PC-9 (cell line): ENCODE data around the gene PCDH9. TPM values are rescaled to one million over a fixed set of nuclear protein-coding genes. Genes with fewer than 3 reads are reported as not detected.

Experiments
- BruUV-seq: library from RNA; stranded (reverse); fragments of 400-500 nt; replicated peaks from 2 replicates; lab custom pipeline; 2021; lab: Mats Ljungman, UMichigan
- CTCF ChIA-PET: fragments of 300-600 bp; sonication (Branson Sonifier 250); formaldehyde crosslinking; loops from one replicate; lab custom pipeline; 2022; ENCODE audit warnings: antibody characterized with exemption; lab: Charles Lee
- POLR2A ChIA-PET: fragments of 300-600 bp; sonication (Branson Sonifier 250); formaldehyde crosslinking; loops from one replicate; lab custom pipeline; 2022; ENCODE audit warnings: antibody characterized with exemption; ENCODE audit not compliant: unreplicated experiment; lab: Charles Lee
- DNase-seq, 2 experiments: peaks; one replicate each; pipeline versions ENCODE4 v3.0.0 to v3.0.0-alpha.2; 2015 to 2022; ENCODE audit warnings: mixed read lengths in 1 of 2
- H2AFZ ChIP-seq: fragments of 200-600 bp; sonication (generic); 2 replicates; pipeline ENCODE4 v1.8.1; 2017; ENCODE audit warnings: antibody characterized with exemption
- H3F3A ChIP-seq: fragments of 200-600 bp; sonication (generic); 2 replicates; pipeline ENCODE4 v1.8.1; 2017; ENCODE audit warnings: antibody characterized with exemption, mild to moderate bottlenecking, low read depth; ENCODE audit not compliant: insufficient read depth
- H3K27ac ChIP-seq: fragments of 200-600 bp; sonication (generic); 2 replicates; pipeline ENCODE4 v1.6.1; 2016; ENCODE audit warnings: mixed run types
- H3K27me3 ChIP-seq: fragments of 200-600 bp; sonication (generic); 2 replicates; pipeline ENCODE4 v1.6.1; 2016; ENCODE audit warnings: low read depth, mixed run types; ENCODE audit not compliant: insufficient read depth
- H3K36me3 ChIP-seq: fragments of 200-600 bp; sonication (generic); 2 replicates; pipeline ENCODE4 v1.6.1; 2016; ENCODE audit warnings: low read depth, mixed run types
- H3K4me1 ChIP-seq: fragments of 200-600 bp; sonication (generic); replicated peaks from 2 replicates; pipeline ENCODE4 v1.6.1; 2016; ENCODE audit warnings: mixed run types; ENCODE audit not compliant: insufficient read depth
- H3K4me2 ChIP-seq: fragments of 200-600 bp; sonication (generic); 2 replicates; pipeline ENCODE4 v1.6.1; 2017; ENCODE audit warnings: mixed run types
- H3K4me3 ChIP-seq: fragments of 200-600 bp; sonication (generic); 2 replicates; pipeline ENCODE4 v1.6.1; 2016; ENCODE audit warnings: mixed run types
- H3K79me2 ChIP-seq: fragments of 200-600 bp; sonication (generic); 2 replicates; pipeline ENCODE4 v1.6.1; 2017; ENCODE audit warnings: low read depth, mixed run types
- H3K9me2 ChIP-seq: fragments of 200-600 bp; sonication (generic); 2 replicates; pipeline ENCODE4 v1.8.1; 2017; ENCODE audit warnings: mild to moderate bottlenecking; ENCODE audit not compliant: insufficient read depth
- H3K9me3 ChIP-seq: fragments of 200-600 bp; sonication (generic); 2 replicates; pipeline ENCODE4 v1.8.1; 2016; ENCODE audit warnings: low read depth; ENCODE audit not compliant: insufficient read depth
- H4K20me1 ChIP-seq: fragments of 200-600 bp; sonication (generic); 2 replicates; pipeline ENCODE4 v1.8.1; 2017; ENCODE audit not compliant: insufficient read depth
- CTCF ChIP-seq: fragments of 200-600 bp; sonication (generic); conservative IDR thresholded peaks from 2 replicates; pipeline ENCODE4 v1.6.1; 2017; ENCODE audit warnings: mixed run types, antibody characterized with exemption, mild to moderate bottlenecking, moderate library complexity
- EZH2 ChIP-seq: fragments of 200-600 bp; sonication (generic); IDR thresholded peaks from 2 replicates; pipeline ENCODE4 v1.8.0; 2017; ENCODE audit warnings: antibody characterized with exemption, low read depth
- intact Hi-C: fragments of 100-400 bp; cut with micrococcal nuclease; formaldehyde crosslinking; loops from one replicate; pipeline ENCODE4 v1.10.0; 2022; ENCODE audit not compliant: unreplicated experiment
- total RNA-seq: library from RNA; stranded (reverse); gene quantifications from 2 replicates; pipeline ENCODE4 v1.2.3, GENCODE V29; 2021

PCDH9 gene
- total RNA-seq, 1 experiment from 2014 or later = 0.37 TPM

GRCh38 chr13:66339214-66339613 is 890.9 kb downstream of the PCDH9 start:
- TF ChIP-seq CTCF = no peak
- ChIA-PET CTCF (no interaction called here), POLR2A (no interaction called here)
- intact Hi-C loops = no loop called here
- Histone ChIP-seq H3K9me3 (no peaks in the 10 kb centered on the region), H3K27me3 (no peaks in the 10 kb centered on the region), H3F3A (no peaks in the 10 kb centered on the region), H3K27ac (no peak overlapping the region), H4K20me1 (no peaks in the 10 kb centered on the region), H2AFZ (no peak overlapping the region), H3K4me2 (no peak overlapping the region), H3K4me3 (no peak overlapping the region), H3K36me3 (no peaks in the 10 kb centered on the region), H3K79me2 (no peaks in the 10 kb centered on the region), H3K4me1 (no peaks in the 10 kb centered on the region), H3K9me2 (no peaks in the 10 kb centered on the region; the same call in 1 of the 2 replicates)
- no TSS peak for BruUV-seq
- no peak for DNase-seq

- no peaks in the 10 kb centered on the region for H3K4me1 ChIP-seq
- H3K79me2 ChIP-seq = no peaks in the 10 kb centered on the region
- H3K4me3 ChIP-seq = no peak overlapping the region
- intact Hi-C loops = no loop called here
- TF ChIP-seq CTCF = no peak
- TF ChIP-seq EZH2 = no peak
- H3K27ac ChIP-seq = no peak overlapping the region
- H4K20me1 ChIP-seq = no peaks in the 10 kb centered on the region
- no peak overlapping the region for H2AFZ ChIP-seq
- no peak for DNase-seq
- BruUV-seq = no TSS peak
- H3K9me2 ChIP-seq = no peaks in the 10 kb centered on the region; the same call in 1 of the 2 replicates
- H3K36me3 ChIP-seq = no peaks in the 10 kb centered on the region
- POLR2A ChIA-PET = no interaction called here
- no peaks in the 10 kb centered on the region for H3K9me3 ChIP-seq
- no peaks in the 10 kb centered on the region for H3K27me3 ChIP-seq
- no peaks in the 10 kb centered on the region for H3F3A ChIP-seq
- no peak overlapping the region for H3K4me2 ChIP-seq
- CTCF ChIA-PET = no interaction called here
Measured at GRCh38 chr13:66338542-66338941, 891.6 kb downstream of the PCDH9 start.

- no peaks in the 10 kb centered on the region for H4K20me1 ChIP-seq
- intact Hi-C loops = no loop called here
- no peak for TF ChIP-seq CTCF
- TF ChIP-seq EZH2 = no peak
- H3F3A ChIP-seq = no peaks in the 10 kb centered on the region
- DNase-seq = no peak
- H3K9me3 ChIP-seq = no peaks in the 10 kb centered on the region
- ChIA-PET CTCF (no interaction called here), POLR2A (no interaction called here)
- H3K4me1 ChIP-seq = no peaks in the 10 kb centered on the region
- BruUV-seq = no TSS peak
- H3K79me2 ChIP-seq = no peaks in the 10 kb centered on the region
- H3K27ac ChIP-seq = no peak overlapping the region
- H3K36me3 ChIP-seq = no peaks in the 10 kb centered on the region
- H3K9me2 ChIP-seq = no peaks in the 10 kb centered on the region
- H3K27me3 ChIP-seq = no peaks in the 10 kb centered on the region
- H3K4me3 ChIP-seq = no peak overlapping the region
- H3K4me2 ChIP-seq = no peak overlapping the region
- H2AFZ ChIP-seq = no peak overlapping the region
Measured at GRCh38 chr13:66335626-66336025, 894.5 kb downstream of the PCDH9 start.
